Measurements from ENCODE around the gene MYBPC2.

- TF ChIP-seq CTCF (IDR thresholded peaks at IDR 0.05; ENCODE audit: insufficient read depth, low read length, poor library complexity, severe bottlenecking) (no peak), EZH2phosphoT487 (conservative IDR thresholded peaks at IDR 0.05; ENCODE audit: low read length) (no peak)
Measured at GRCh38 chr19:50498219-50499056, 65.7 kb downstream of the MYBPC2 start.
